Femur (tissue), 1 donor: ENCODE data around the gene SEC14L1.
A peak's percentile ranks its signal among the peaks of the same experiment; 100 is the strongest.

ENCODE experiments used
- DNase-seq: peaks from one replicate; pipeline ENCODE4 v3.0.0-alpha.2; 2017

SEC14L1 gene

GRCh38 chr17:77197115-77197514, 56.3 kb downstream of the SEC14L1 start:
- no peak for DNase-seq

DNA sequence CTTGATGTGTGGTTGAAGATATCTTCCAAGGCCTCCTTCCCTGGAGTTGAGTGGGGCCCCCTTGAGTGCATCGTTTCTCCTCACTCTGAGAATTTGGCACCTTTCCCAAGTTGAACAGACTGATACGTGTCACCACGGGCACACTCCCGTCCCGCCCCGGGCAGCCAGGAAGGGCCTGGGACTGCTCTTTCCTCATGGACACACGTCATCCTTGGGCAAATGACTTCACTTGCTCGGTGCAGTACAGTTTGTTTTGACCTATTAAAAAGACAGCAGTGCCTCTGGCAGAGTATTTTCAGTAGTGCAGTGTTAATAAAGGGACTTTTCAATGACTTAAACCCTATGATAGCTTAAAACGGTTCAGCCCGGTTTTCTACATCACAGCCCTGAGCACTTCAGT, 59.9 kb downstream of the SEC14L1 start:
- DNase-seq = no peak

DNA sequence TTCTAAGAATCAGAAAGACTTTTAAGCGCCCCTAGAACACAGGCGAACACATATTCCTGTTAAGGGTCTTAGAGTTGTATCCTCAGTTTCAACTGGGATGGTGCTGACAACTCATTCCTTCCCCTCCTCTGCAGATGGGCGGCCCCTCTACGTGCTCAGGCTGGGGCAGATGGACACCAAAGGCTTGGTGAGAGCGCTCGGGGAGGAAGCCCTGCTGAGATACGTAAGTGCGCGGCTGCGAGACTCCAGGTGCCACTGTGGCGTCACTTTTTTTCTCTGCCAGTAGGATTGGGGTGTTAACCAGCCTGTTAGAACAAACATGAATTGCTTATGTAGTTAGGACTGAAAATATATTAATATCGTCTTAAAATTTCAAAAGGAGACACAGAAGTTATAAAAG, 62.7 kb downstream of the SEC14L1 start:
- no peak for DNase-seq

- no peak for DNase-seq
Observed at GRCh38 chr17:77203846-77204245, 63.1 kb downstream of the SEC14L1 start.

GRCh38 chr17:77204536-77204935, 63.8 kb downstream of the SEC14L1 start:
- DNase-seq = no peak

DNA sequence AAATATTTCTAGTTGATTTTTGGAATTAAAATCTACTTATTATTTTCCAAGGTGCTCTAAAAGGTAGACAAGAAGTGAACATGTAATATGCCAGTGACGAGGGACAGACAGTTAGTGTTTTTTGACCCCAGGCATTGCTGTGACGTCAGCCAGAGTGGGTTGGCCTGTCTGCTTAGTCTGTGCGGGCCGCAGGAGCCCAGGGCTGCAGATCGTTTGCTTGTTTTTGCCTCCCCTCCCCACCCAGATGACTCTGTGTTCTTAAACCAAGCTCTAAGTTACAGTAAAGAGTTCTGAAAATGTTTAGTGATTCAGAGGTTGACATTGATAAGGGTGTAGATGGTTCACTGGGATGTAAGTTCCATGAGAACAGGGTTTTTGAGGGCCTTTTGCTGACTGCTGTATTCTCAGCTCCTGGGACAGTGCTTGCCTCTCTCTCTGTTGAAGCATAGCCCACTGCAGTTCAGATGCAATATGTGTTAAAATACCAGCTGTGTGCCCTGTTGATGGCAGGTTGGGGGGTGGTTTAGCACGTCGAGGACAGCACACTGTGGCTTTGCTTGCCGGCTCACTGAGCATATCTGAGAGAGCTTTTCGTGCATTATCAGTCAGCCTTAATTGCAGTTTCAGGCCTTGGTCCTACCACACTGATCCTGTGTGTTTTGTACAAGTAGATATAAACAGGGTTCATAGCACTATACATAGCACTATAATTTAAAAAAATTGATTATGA, 64.8 kb downstream of the SEC14L1 start:
- no peak for DNase-seq

DNA sequence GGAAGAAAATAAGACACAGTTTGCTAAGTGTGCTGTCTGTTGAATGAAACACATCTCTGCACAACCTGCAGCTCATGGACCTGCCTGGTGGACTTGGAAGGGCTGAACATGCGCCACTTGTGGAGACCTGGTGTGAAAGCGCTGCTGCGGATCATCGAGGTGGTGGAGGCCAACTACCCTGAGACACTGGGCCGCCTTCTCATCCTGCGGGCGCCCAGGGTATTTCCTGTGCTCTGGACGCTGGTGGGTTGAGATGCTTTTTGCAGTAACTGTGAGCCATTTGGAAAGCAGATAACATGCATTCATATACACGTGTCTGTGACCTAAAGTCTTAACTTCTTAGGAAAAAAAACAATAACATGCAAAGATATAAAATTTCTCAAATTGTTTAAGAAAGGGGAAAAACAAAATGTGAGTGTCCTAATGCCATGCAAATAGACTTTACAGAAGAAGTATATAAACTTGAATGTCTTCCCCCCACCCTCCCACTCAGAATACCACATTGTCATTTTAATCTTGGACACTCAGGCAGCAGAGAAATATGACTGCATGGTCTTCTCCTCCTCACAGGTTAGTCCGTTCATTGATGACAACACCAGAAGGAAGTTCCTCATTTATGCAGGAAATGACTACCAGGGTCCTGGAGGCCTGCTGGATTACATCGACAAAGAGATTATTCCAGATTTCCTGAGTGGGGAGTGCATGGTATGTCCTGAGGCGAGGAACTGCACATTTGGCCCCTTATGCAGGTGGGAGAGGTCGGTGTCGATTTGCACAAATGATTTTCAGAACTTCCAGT, 65.6 kb downstream of the SEC14L1 start:
- no peak for DNase-seq

GRCh38 chr17:77207689-77208216, 67.0 kb downstream of the SEC14L1 start:
- DNase-seq = no peak

GRCh38 chr17:77208217-77208808, 67.5 kb downstream of the SEC14L1 start:
- DNase-seq = peak; percentile 64

DNA sequence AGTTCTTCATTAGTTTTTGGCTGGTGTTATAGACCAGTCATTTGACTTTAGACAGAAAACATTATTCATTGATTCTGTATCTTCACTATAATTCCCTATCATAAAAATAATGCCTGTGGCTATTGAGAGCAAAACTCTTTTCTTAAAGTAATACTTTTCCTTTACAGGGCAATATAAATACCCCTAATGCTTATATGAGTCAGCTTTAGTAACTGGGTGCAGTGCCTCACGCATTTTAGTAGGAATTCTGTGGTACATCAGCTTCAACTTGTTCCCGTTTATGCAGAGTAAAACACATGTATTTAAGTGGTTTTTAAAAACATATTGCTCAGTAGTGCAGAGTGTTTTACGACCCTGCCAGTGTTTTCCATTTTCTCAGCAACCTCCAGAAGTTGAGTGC, 68.1 kb downstream of the SEC14L1 start:
- DNase-seq = no peak

DNA sequence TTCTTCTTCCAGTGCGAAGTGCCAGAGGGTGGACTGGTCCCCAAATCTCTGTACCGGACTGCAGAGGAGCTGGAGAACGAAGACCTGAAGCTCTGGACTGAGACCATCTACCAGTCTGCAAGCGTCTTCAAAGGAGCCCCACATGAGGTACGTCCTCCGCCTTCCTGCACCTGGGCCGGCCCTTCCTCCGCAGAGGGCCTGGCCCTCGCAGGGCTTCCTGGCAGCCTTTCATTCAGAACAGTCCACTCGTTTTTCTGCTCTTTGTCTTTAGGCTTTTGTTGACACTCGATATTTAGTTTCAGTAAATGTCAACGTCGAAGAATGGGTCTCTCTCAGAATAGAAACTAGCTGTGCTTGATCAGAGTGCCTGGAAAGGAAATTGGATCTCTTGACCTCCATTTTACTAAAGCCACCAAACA, 68.6 kb downstream of the SEC14L1 start:
- DNase-seq = no peak

DNA sequence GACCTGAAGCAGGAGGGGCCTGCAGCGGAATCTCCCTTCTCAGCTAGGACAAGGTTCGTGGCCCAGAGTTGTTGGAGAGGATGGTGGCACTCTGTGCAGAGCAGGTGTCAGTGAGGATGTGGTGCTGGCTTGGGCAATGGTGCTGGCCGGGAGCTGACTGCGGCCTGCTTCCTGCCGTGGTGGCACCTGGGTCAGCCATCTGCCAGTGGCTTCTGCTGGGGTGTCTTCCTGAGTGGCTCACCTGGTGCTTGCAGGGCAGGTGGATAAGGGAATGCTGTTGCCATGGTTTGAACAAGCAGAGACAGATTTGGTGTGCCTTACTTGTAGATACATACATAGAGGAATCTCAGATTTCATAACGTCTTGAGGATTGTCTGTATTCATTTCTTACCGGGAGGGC, 69.6 kb downstream of the SEC14L1 start:
- no peak for DNase-seq

- no peak for DNase-seq
Observed at GRCh38 chr17:77210946-77211541, 70.3 kb downstream of the SEC14L1 start.

- DNase-seq = no peak
Observed at GRCh38 chr17:77211681-77212080, 70.9 kb downstream of the SEC14L1 start.

GRCh38 chr17:77212081-77212832, 71.5 kb downstream of the SEC14L1 start:
- no peak for DNase-seq

DNA sequence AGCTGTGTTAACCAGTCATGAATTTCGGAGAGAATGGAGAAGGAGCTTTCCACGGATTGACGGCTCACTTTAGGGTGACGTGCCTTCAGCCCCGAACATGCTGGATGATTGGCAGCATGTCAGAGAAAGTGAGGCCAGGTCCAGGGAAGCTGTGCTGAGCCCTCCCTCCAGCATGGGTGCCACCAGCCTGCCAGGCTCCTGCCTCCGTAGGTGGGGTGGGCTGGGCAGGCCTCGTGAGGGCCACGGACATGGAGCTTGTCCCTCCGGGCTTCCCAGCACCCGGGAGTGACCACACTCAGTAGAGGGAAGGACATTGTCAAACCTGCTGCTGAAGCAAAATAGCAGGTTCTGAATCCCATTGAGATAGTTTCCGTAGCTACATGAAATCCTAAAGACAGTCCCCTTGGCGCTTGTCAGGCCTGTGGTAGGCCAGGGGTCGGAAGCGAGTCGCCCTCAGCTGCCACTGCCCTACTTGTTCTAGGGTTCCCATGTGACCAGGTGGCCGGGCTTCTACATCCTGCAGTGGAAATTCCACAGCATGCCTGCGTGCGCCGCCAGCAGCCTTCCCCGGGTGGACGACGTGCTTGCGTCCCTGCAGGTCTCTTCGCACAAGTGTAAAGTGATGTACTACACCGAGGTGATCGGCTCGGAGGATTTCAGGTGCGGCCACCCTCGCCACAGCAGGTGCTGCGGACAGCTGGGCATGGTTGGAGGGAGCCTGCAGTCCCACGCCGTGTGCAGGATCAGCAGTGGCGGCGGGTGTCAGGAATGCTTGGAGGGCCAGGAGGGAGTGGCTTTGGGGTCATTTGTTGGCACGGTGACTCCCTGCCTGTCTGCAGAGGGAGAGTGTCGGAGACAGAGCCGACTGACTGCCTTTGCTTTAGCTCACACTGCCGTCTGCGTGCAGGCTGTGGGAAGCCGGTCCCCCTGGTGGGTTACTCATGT, 72.3 kb downstream of the SEC14L1 start:
- no peak for DNase-seq

DNA sequence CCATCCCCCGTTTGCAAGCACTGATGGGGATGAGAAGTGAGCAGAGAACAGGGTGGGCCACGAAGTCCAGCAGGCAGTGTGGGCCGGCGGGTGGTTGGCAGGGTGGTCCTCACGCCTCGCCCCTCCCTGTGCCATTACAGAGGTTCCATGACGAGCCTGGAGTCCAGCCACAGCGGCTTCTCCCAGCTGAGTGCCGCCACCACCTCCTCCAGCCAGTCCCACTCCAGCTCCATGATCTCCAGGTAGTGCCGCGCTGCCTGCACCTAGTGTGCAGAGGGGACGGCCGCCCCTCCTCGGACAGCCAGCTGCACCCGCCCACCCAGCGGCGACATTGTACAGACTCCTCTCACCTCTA, 73.0 kb downstream of the SEC14L1 start:
- DNase-seq = no peak

GRCh38 chr17:77214328-77214727, 73.6 kb downstream of the SEC14L1 start:
- DNase-seq = no peak

DNA sequence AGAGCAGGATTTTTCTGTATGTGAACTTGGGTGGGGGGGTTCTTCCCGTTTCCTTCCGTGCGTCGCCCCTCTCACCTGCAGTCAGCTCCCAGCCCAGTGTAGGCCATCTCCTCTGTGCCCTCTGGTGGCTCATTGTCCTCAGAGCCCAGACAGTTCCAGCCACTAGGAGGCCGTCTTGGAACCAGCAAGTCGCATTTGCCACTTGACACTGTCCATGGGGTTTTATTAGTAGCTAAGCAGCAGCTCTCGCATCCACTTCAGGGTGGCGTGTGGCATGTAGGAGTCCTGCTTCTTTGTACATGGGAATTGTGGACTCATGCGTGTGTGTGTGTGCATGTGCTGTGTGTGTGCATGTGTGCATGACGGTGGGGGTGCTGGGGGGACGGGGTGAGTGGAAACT, 74.0 kb downstream of the SEC14L1 start:
- no peak for DNase-seq

DNA sequence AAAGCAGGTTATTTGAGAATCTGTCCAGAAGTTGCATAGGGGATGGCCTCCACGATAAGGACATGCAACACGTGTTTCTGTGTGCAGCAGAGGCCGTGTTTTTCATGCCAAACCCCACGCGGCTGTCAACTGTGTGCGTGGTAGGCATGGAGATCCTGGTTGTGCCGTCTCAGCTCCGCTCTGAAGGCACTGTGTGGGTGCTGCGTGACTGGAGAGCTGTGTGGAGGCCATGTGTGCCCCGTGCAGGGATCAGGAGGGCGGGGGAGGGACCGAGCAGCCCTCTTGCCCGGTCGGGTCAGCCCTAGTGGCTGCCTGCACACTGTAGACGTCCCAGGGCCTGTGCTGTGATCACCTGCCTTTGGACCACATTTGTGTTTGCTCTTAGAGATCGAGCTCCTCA, 74.5 kb downstream of the SEC14L1 start:
- no peak for DNase-seq

DNA sequence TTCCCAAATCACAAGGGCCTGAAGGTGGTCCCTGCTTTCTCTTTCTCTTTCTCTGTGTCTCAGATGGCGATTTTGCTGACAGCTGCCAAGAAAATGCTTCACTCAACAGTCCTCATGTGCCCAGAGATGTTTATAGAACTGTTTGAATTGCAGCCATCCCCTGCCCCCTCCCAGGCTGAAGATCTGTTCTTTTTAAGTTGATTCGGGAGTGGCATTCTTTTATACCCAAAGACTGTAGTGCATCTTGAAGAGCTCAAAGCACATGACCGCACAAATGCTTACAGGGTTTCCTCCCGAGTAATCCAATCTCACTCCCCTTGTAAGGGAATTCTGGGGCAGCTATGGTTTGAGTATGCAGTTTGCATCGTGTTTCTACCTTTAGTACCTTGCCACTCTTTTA, 75.7 kb downstream of the SEC14L1 start:
- no peak for DNase-seq

DNA sequence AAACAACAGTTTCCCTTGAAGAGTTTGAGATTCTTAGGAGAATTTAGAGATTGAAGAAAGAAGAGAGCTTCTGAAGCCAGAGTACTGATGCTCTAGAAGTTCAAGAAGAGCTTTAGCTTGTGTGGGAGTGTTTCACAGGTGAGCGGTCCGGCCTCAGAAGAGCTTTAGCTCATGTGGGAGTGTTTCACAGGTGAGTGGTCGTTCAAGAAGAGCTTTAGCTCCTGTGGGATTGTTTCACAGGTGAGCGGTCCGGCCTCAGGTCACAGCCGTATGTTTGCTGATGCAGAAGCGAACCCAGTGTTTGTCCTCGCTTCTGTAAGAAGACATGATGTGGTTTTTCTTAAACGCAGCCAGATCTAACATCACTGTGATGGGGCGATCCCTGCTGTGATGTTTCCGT, 76.4 kb downstream of the SEC14L1 start:
- DNase-seq = no peak
